Ovary (tissue), 9 donors: ENCODE results near the gene CAMKK2. TPM values are rescaled to one million over a fixed set of nuclear protein-coding genes. Genes with fewer than 3 reads are reported as not detected.

Experiments
- DNase-seq, 5 donors: peaks; one replicate each; pipeline ENCODE4 v3.0.0-alpha.2; 2019 to 2020
- H3K27ac ChIP-seq, 2 donors: fragments of 200-600 bp; one replicate each; pipeline versions ENCODE4 v1.5.1 to v1.8.0; 2019 to 2022
- H3K27me3 ChIP-seq: fragments of 200-600 bp; one replicate; pipeline ENCODE4 v1.8.0; 2022
- H3K36me3 ChIP-seq: fragments of 200-600 bp; sonication (generic); one replicate; pipeline ENCODE4 v1.5.1; 2019
- H3K4me1 ChIP-seq: one replicate; pipeline ENCODE4 v1.8.1; 2013; ENCODE audit warnings: mild to moderate bottlenecking, moderate library complexity; ENCODE audit not compliant: insufficient read depth
- H3K4me3 ChIP-seq: fragments of 200-600 bp; sonication (generic); one replicate; pipeline ENCODE4 v1.5.1; 2017
- H3K9me3 ChIP-seq, 2 donors: fragments of 200-600 bp in 1 of 2; sonication (generic) in 1 of 2; one replicate each; pipeline versions ENCODE4 v1.5.1 to v1.8.1; 2013 to 2019; ENCODE audit warnings: mild to moderate bottlenecking in 1 of 2, moderate library complexity in 1 of 2
- CTCF ChIP-seq, 3 donors: fragments of 450-650 bp in 2 of 3; fragments of 200-600 bp in 1 of 3; IDR thresholded peaks; one replicate each; pipeline versions ENCODE4 v1.5.1 to v1.8.0; 2016 to 2022; ENCODE audit warnings: antibody characterized with exemption in 3 of 3, mild to moderate bottlenecking in 1 of 3
- EP300 ChIP-seq: sonication (generic); formaldehyde crosslinking; IDR thresholded peaks from one replicate; pipeline ENCODE4 v1.6.1; 2017; ENCODE audit warnings: antibody characterized with exemption
- POLR2A ChIP-seq: fragments of 450-650 bp; IDR thresholded peaks from one replicate; pipeline ENCODE4 v1.6.1; 2017; ENCODE audit warnings: antibody characterized with exemption, mild to moderate bottlenecking, moderate library complexity
- WGBS, 3 donors: extraction: QIAGEN DNeasy Blood & Tissue Kit in 1 of 3; methylation state at CpG; one replicate each; pipeline versions ENCODE4 v1.1.5 to v1.1.7; 2013 to 2017; 5-methylcytosine and 5-hydroxymethylcytosine counted together
- intact Hi-C, 4 donors: fragments of 100-400 bp; cut with DNase I; formaldehyde crosslinking; loops; one replicate each; pipeline versions ENCODE4 v1.11.0 to v1.15.1; 2022 to 2023
- polyA plus RNA-seq, 2 donors: library from polyadenylated mRNA; stranded (reverse); fragments of 200-250 nt in 1 of 2; fragments of 350-450 nt in 1 of 2; fragmentation: Illumina TruSeq in 1 of 2; extraction: RNeasy Lipid Tissue Mini Kit (QIAGEN cat#74804) in 1 of 2; gene quantifications; one replicate each; pipeline ENCODE4 v1.2.3, GENCODE V29; 2013 to 2014
- total RNA-seq, 7 donors: library from RNA; depleted of rRNA in 2 of 7; stranded (reverse); fragments of >200 nt in 2 of 7; fragmentation: NEBNext Ultra II Directional in 3 of 7; extraction: Animal tissue kit (Norgen Biotek cat#: 25700) in 3 of 7; gene quantifications; one replicate each; pipeline versions ENCODE4 v1.1.0 to v1.2.4, GENCODE V29; 2016 to 2023
- donor health status: DM: no; HTN: no; CAD: no; lungs with moderate emphysema.
- donor health status: DM: no; HTN: no; CAD: no.
- donor health status: Bipolar disorder and iron deficiency.
- donor health status: DM: yes; HTN: yes; CAD: no.
- donor health status: DM: no; HTN: no; CAD: no.
- donor health status: DM: yes; HTN: yes; CAD: no.

Gene CAMKK2
- total and polyA plus RNA-seq, 9 donors: 19.0 to 44.6 (median 38.0) TPM

GRCh38 chr12:121295746-121296617 is 527 bp downstream of the CAMKK2 start:
- no peaks in the 10 kb centered on the region for H3K27me3 ChIP-seq
- no peaks in the 10 kb centered on the region for H3K36me3 ChIP-seq
- intact Hi-C loops: no loop called here
- TF ChIP-seq POLR2A (peak; percentile 5), EP300 (no peak)
- H3K9me3 ChIP-seq: no peaks in the 10 kb centered on the region
- WGBS, 3 donors: 1 to 2% (median 1%) methylated on average over 9 to 55 of the region's 55 CpGs
- peak overlapping the region; percentile 85 for H3K4me3 ChIP-seq
- peak overlapping the region; percentile 89 to 90 for H3K27ac ChIP-seq
- DNase-seq: peak in 3 of 5 donors; percentile 35 to 64 (median 47)
- peaks cover 8% of the 10 kb centered on the region for H3K4me1 ChIP-seq

- intact Hi-C loops: no loop called here
- DNase-seq: no peak
- H3K27ac ChIP-seq: peak overlapping the region in 1 of 2 donors; percentile 90
- H3K4me3 ChIP-seq: peak overlapping the region; percentile 85
- H3K9me3 ChIP-seq: no peaks in the 10 kb centered on the region
- no peaks in the 10 kb centered on the region for H3K36me3 ChIP-seq
- H3K27me3 ChIP-seq: no peaks in the 10 kb centered on the region
- WGBS, 3 donors: 35 to 40% (median 37%) methylated on average over 7 of the region's 7 CpGs
- TF ChIP-seq POLR2A: no peak
- TF ChIP-seq CTCF (IDR thresholded peaks at IDR 0.05): no peak
- TF ChIP-seq EP300: no peak
- peaks cover 8% of the 10 kb centered on the region for H3K4me1 ChIP-seq
Measured at GRCh38 chr12:121295116-121295745, 1.3 kb downstream of the CAMKK2 start.

GRCh38 chr12:121294151-121294889 is 2.2 kb downstream of the CAMKK2 start:
- TF ChIP-seq EP300 (no peak), CTCF (IDR thresholded peaks at IDR 0.05) (no peak), POLR2A (no peak)
- no peak overlapping the region for H3K4me3 ChIP-seq
- DNase-seq: no peak
- H3K27me3 ChIP-seq: no peaks in the 10 kb centered on the region
- WGBS, 3 donors: 62 to 67% (median 64%) methylated on average over 10 of the region's 10 CpGs
- H3K4me1 ChIP-seq: peaks cover 11% of the 10 kb centered on the region
- no peaks in the 10 kb centered on the region for H3K9me3 ChIP-seq
- H3K27ac ChIP-seq: no peak overlapping the region
- intact Hi-C loops: no loop called here
- no peaks in the 10 kb centered on the region for H3K36me3 ChIP-seq

- intact Hi-C loops: no loop called here
- H3K27ac ChIP-seq: no peak overlapping the region
- H3K27me3 ChIP-seq: no peaks in the 10 kb centered on the region
- TF ChIP-seq POLR2A: no peak
- no peak for TF ChIP-seq CTCF (IDR thresholded peaks at IDR 0.05)
- no peak for TF ChIP-seq EP300
- DNase-seq: no peak
- peaks cover 11% of the 10 kb centered on the region for H3K4me1 ChIP-seq
- WGBS, 3 donors: 83 to 96% (median 86%) methylated on average over 4 of the region's 4 CpGs
- H3K9me3 ChIP-seq: no peaks in the 10 kb centered on the region
- H3K36me3 ChIP-seq: no peaks in the 10 kb centered on the region
- no peak overlapping the region for H3K4me3 ChIP-seq
Measured at GRCh38 chr12:121293603-121294002, 2.9 kb downstream of the CAMKK2 start.
